MM.1S (cell line): ENCODE measurements around the gene SLX4IP.

Source experiments
- DNase-seq: peaks from one replicate; pipeline ENCODE4 v3.0.0-alpha.2; 2015
- H2AFZ ChIP-seq: fragments of 300-600 bp; sonication (generic); 2 replicates; pipeline ENCODE4 v1.6.0; 2016; ENCODE audit warnings: antibody characterized with exemption, low read length
- H3F3A ChIP-seq: fragments of 300-600 bp; sonication (generic); 2 replicates; pipeline ENCODE4 v1.6.1; 2016; ENCODE audit warnings: mild to moderate bottlenecking, antibody characterized with exemption, low read length, moderate library complexity, mixed read lengths; ENCODE audit not compliant: insufficient read depth
- H3K27ac ChIP-seq: fragments of 300-600 bp; sonication (generic); 2 replicates; pipeline ENCODE4 v1.5.1; 2016; ENCODE audit warnings: mild to moderate bottlenecking, low read length
- H3K27me3 ChIP-seq: fragments of 300-600 bp; sonication (generic); replicated peaks from 2 replicates; pipeline ENCODE4 v1.6.0; 2016; ENCODE audit warnings: low read length; ENCODE audit not compliant: insufficient read depth
- H3K36me3 ChIP-seq: fragments of 300-600 bp; sonication (generic); replicated peaks from 2 replicates; pipeline ENCODE4 v1.6.1; 2016; ENCODE audit warnings: mild to moderate bottlenecking, low read length, mixed read lengths; ENCODE audit not compliant: insufficient read depth
- H3K4me1 ChIP-seq: fragments of 300-600 bp; sonication (generic); 2 replicates; pipeline ENCODE4 v1.6.1; 2016; ENCODE audit warnings: low read length, mixed read lengths
- H3K4me2 ChIP-seq: fragments of 300-600 bp; sonication (generic); 2 replicates; pipeline ENCODE4 v1.6.0; 2016; ENCODE audit warnings: low read depth, low read length
- H3K4me3 ChIP-seq: fragments of 300-600 bp; sonication (generic); 2 replicates; pipeline ENCODE4 v1.5.1; 2016; ENCODE audit warnings: low read length, mixed read lengths
- H3K79me2 ChIP-seq: fragments of 300-600 bp; sonication (generic); 2 replicates; pipeline ENCODE4 v1.6.1; 2016; ENCODE audit warnings: mixed run types, low read length, mixed read lengths
- H3K9ac ChIP-seq: fragments of 300-600 bp; sonication (generic); 2 replicates; pipeline ENCODE4 v1.6.1; 2016; ENCODE audit warnings: low read length, mixed read lengths
- H3K9me2 ChIP-seq: fragments of 300-600 bp; sonication (generic); replicated peaks from 2 replicates; pipeline ENCODE4 v1.6.1; 2016; ENCODE audit warnings: mild to moderate bottlenecking, low read length, mixed read lengths; ENCODE audit not compliant: insufficient read depth
- H3K9me3 ChIP-seq: fragments of 300-600 bp; sonication (generic); replicated peaks from 2 replicates; pipeline ENCODE4 v1.6.1; 2016; ENCODE audit warnings: mild to moderate bottlenecking, low read length, mixed read lengths; ENCODE audit not compliant: insufficient read depth
- H4K20me1 ChIP-seq: fragments of 300-600 bp; sonication (generic); 2 replicates; pipeline ENCODE4 v1.6.1; 2016; ENCODE audit warnings: mild to moderate bottlenecking, low read length, moderate library complexity, mixed read lengths; ENCODE audit not compliant: insufficient read depth
- EZH2 ChIP-seq: fragments of 300-600 bp; sonication (generic); optimal IDR thresholded peaks from 2 replicates; pipeline ENCODE3; 2017; ENCODE audit warnings: low read depth, mild to moderate bottlenecking, antibody characterized with exemption, low read length, mixed read lengths
- EZH2phosphoT487 ChIP-seq: fragments of 300-600 bp; sonication (generic); IDR thresholded peaks from 2 replicates; pipeline ENCODE4 v1.6.1; 2018; ENCODE audit warnings: antibody characterized with exemption, low read length
- TF ChIP-seq, protein P1 (sequence below): fragments of 300-600 bp; sonication (generic); IDR thresholded peaks from 2 replicates; pipeline ENCODE4 v1.5.1; 2016; ENCODE audit warnings: antibody characterized with exemption, low read length, mixed read lengths

The SLX4IP gene

DNA sequence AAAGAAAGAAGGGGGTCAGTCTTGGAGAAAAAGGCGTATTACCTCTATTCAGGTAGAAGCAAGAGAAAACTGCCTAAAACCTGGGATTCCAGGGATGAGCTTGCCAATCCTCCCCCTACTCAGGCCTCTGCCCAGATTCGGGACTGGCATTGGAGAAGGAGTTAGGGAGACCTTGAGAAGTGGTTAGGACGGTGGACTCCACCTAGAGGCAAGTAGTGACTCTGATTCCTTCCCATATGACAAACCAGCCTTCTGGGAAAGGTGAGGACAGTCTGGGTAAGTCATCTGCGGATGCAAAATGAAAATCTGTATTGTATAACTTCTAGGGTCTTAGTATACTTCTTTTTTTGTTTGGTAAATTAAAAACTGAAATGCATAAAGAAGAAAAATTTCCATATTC lies 43.8 kb downstream of the SLX4IP start:
- Histone ChIP-seq H3F3A (0 out of 2 replicates have a peak, but pooled peaks cover 5% of the 10 kb centered on the region), H2AFZ (no peak overlapping the region), H3K9me3 (no peaks in the 10 kb centered on the region), H3K27me3 (no peaks in the 10 kb centered on the region), H3K4me3 (no peak overlapping the region), H3K79me2 (no peaks in the 10 kb centered on the region), H3K27ac (no peak overlapping the region), H3K4me1 (peaks cover 15% of the 10 kb centered on the region), H4K20me1 (no peaks in the 10 kb centered on the region), H3K36me3 (no peaks in the 10 kb centered on the region), H3K9ac (no peak overlapping the region), H3K4me2 (no peak overlapping the region), H3K9me2 (no peaks in the 10 kb centered on the region)
- TF ChIP-seq, protein P1, sequence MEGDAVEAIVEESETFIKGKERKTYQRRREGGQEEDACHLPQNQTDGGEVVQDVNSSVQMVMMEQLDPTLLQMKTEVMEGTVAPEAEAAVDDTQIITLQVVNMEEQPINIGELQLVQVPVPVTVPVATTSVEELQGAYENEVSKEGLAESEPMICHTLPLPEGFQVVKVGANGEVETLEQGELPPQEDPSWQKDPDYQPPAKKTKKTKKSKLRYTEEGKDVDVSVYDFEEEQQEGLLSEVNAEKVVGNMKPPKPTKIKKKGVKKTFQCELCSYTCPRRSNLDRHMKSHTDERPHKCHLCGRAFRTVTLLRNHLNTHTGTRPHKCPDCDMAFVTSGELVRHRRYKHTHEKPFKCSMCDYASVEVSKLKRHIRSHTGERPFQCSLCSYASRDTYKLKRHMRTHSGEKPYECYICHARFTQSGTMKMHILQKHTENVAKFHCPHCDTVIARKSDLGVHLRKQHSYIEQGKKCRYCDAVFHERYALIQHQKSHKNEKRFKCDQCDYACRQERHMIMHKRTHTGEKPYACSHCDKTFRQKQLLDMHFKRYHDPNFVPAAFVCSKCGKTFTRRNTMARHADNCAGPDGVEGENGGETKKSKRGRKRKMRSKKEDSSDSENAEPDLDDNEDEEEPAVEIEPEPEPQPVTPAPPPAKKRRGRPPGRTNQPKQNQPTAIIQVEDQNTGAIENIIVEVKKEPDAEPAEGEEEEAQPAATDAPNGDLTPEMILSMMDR, result no peak
- TF ChIP-seq EZH2phosphoT487, result no peak
- no peak for TF ChIP-seq EZH2
- no peak for DNase-seq

- no peak overlapping the region for H3K4me2 ChIP-seq
- H4K20me1 ChIP-seq, result no peaks in the 10 kb centered on the region
- H3K9ac ChIP-seq, result no peak overlapping the region
- H3K9me3 ChIP-seq, result no peaks in the 10 kb centered on the region
- H3K4me1 ChIP-seq, result peaks cover 3% of the 10 kb centered on the region
- no peak overlapping the region for H3K4me3 ChIP-seq
- no peaks in the 10 kb centered on the region for H3K79me2 ChIP-seq
- H3F3A ChIP-seq, result no peaks in the 10 kb centered on the region
- no peaks in the 10 kb centered on the region for H3K36me3 ChIP-seq
- TF ChIP-seq, protein P1, result no peak
- TF ChIP-seq EZH2phosphoT487 (no peak), EZH2 (no peak)
- H2AFZ ChIP-seq, result no peak overlapping the region
- no peaks in the 10 kb centered on the region for H3K27me3 ChIP-seq
- no peak overlapping the region for H3K27ac ChIP-seq
- DNase-seq, result no peak
- H3K9me2 ChIP-seq, result no peaks in the 10 kb centered on the region
Measured at GRCh38 chr20:10481676-10482075, 46.6 kb downstream of the SLX4IP start.

DNA sequence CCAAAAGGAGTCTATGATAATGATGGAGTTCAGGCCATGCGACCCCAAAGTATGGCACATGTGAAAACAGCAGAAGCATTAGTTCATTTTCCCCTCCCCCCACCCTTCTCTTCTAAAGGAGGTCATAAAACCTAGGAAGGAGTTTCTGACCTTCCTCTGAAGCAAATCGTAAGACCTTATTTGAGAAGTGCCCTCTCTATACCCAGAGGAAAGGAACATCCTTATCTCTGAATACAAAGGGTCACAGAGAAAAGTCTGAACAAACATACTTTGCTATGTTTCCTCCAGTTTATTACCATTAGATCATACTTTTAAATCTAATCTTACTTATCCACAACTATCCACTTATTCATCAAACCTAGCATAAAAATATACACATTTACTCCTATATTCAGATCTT lies 48.6 kb downstream of the SLX4IP start:
- TF ChIP-seq EZH2, result no peak
- TF ChIP-seq, protein P1, result no peak
- no peak for TF ChIP-seq EZH2phosphoT487
- H3F3A ChIP-seq, result no peaks in the 10 kb centered on the region
- H3K9me3 ChIP-seq, result no peaks in the 10 kb centered on the region
- H3K4me1 ChIP-seq, result no peaks in the 10 kb centered on the region
- no peaks in the 10 kb centered on the region for H4K20me1 ChIP-seq
- no peak overlapping the region for H3K9ac ChIP-seq
- DNase-seq, result no peak
- no peak overlapping the region for H2AFZ ChIP-seq
- H3K36me3 ChIP-seq, result no peaks in the 10 kb centered on the region
- no peak overlapping the region for H3K4me2 ChIP-seq
- H3K27me3 ChIP-seq, result no peaks in the 10 kb centered on the region
- no peak overlapping the region for H3K27ac ChIP-seq
- H3K9me2 ChIP-seq, result no peaks in the 10 kb centered on the region
- H3K79me2 ChIP-seq, result no peaks in the 10 kb centered on the region
- no peak overlapping the region for H3K4me3 ChIP-seq
